HG03565 (cell line): ENCODE results near the gene SV2A.
"Not testable (repeated sequence)": the region's sequence is repeated elsewhere in the genome, so short reads cannot be mapped to it uniquely, and the experiment has no call there.

ENCODE experiments used
- ATAC-seq: cut with Tn5 transposase; IDR thresholded peaks from one replicate; pipeline ENCODE4 v1.9.1; 2021; ENCODE audit warnings: mild to moderate bottlenecking, moderate library complexity; ENCODE audit not compliant: unreplicated experiment

Gene SV2A

GRCh38 chr1:149887456-149888246, 30.0 kb downstream of the SV2A start:
- peak; percentile 38 for ATAC-seq

- ATAC-seq, result not testable (repeated sequence)
Observed at GRCh38 chr1:149887196-149887455, 30.5 kb downstream of the SV2A start.

- peak; percentile 62 for ATAC-seq
Observed at GRCh38 chr1:149886396-149887195, 31.0 kb downstream of the SV2A start.

GRCh38 chr1:149886121-149886395, 31.6 kb downstream of the SV2A start:
- not testable (repeated sequence) for ATAC-seq

- ATAC-seq, result no peak
Observed at GRCh38 chr1:149885339-149886120, 32.1 kb downstream of the SV2A start.

- no peak for ATAC-seq
Observed at GRCh38 chr1:149884433-149885338, 33.0 kb downstream of the SV2A start.

- no peak for ATAC-seq
Observed at GRCh38 chr1:149883598-149884247, 33.9 kb downstream of the SV2A start.

- ATAC-seq, result no peak
Observed at GRCh38 chr1:149881876-149882275, 35.8 kb downstream of the SV2A start.

- ATAC-seq, result no peak
Observed at GRCh38 chr1:149879556-149879955, 38.1 kb downstream of the SV2A start.

- no peak for ATAC-seq
Observed at GRCh38 chr1:149877211-149877946, 40.3 kb downstream of the SV2A start.

- ATAC-seq, result not testable (repeated sequence)
Observed at GRCh38 chr1:149873060-149873459, 44.6 kb downstream of the SV2A start.

- not testable (repeated sequence) for ATAC-seq
Observed at GRCh38 chr1:149866887-149867286, 50.8 kb downstream of the SV2A start.

- ATAC-seq, result not testable (repeated sequence)
Observed at GRCh38 chr1:149861497-149862054, 56.1 kb downstream of the SV2A start.

GRCh38 chr1:149860684-149861496, 56.8 kb downstream of the SV2A start:
- peak; percentile 49 for ATAC-seq

GRCh38 chr1:149860271-149860670, 57.4 kb downstream of the SV2A start:
- ATAC-seq, result not testable (repeated sequence)
